PC-3 (cell line): ENCODE results near the gene PCYT1B. TPM values are rescaled to one million over a fixed set of nuclear protein-coding genes. Genes with fewer than 3 reads are reported as not detected.
"Not testable (repeated sequence)": the region's sequence is repeated elsewhere in the genome, so short reads cannot be mapped to it uniquely, and the experiment has no call there.

ENCODE experiments used
- ATAC-seq: fragments of 200-7000 bp; cut with Tn5 transposase; 2 replicates; pipeline ENCODE4 v1.9.1; 2020; ENCODE audit warnings: mild to moderate bottlenecking, moderate library complexity
- BruUV-seq: library from RNA; stranded (reverse); fragments of 400-500 nt; replicated peaks from 2 replicates; lab custom pipeline; 2021; lab: Mats Ljungman, UMichigan
- CTCF ChIA-PET: fragments of 300-600 bp; sonication (Branson Sonifier 250); formaldehyde crosslinking; loops from one replicate; lab custom pipeline; 2022; ENCODE audit warnings: antibody characterized with exemption; lab: Charles Lee
- POLR2A ChIA-PET: fragments of 300-600 bp; sonication (Branson Sonifier 250); formaldehyde crosslinking; loops from one replicate; lab custom pipeline; 2022; ENCODE audit warnings: antibody characterized with exemption; ENCODE audit not compliant: unreplicated experiment; lab: Charles Lee
- DNase-seq: peaks from one replicate; pipeline ENCODE4 v3.0.0-alpha.2; 2015
- H2AFZ ChIP-seq: fragments of 300-600 bp; sonication (generic); 2 replicates; pipeline ENCODE4 v1.6.0; 2016; ENCODE audit warnings: antibody characterized with exemption, low read length
- H3F3A ChIP-seq: fragments of 300-600 bp; sonication (generic); one replicate; pipeline ENCODE4 v1.6.0; 2017; ENCODE audit warnings: antibody characterized with exemption, low read length, control low read depth, mild to moderate bottlenecking; ENCODE audit not compliant: unreplicated experiment
- H3K27ac ChIP-seq: fragments of 300-600 bp; sonication (generic); 2 replicates; pipeline ENCODE4 v1.5.1; 2016; ENCODE audit warnings: mild to moderate bottlenecking, low read length
- H3K27me3 ChIP-seq: fragments of 300-600 bp; sonication (generic); 2 replicates; pipeline ENCODE4 v1.6.1; 2016; ENCODE audit warnings: low read length, mixed read lengths
- H3K36me3 ChIP-seq: fragments of 300-600 bp; sonication (generic); 2 replicates; pipeline ENCODE4 v1.6.1; 2016; ENCODE audit warnings: low read depth, mixed run types, low read length, mixed read lengths
- H3K4me1 ChIP-seq: fragments of 300-600 bp; sonication (generic); 2 replicates; pipeline ENCODE4 v1.5.1; 2016; ENCODE audit warnings: low read length; ENCODE audit not compliant: insufficient read depth
- H3K4me2 ChIP-seq: fragments of 300-600 bp; sonication (generic); 2 replicates; pipeline ENCODE4 v1.6.0; 2016; ENCODE audit warnings: low read length
- H3K4me3 ChIP-seq: fragments of 300-600 bp; sonication (generic); 2 replicates; pipeline ENCODE4 v1.5.1; 2016; ENCODE audit warnings: mild to moderate bottlenecking, low read length, mixed read lengths
- H3K79me2 ChIP-seq: fragments of 300-600 bp; sonication (generic); 2 replicates; pipeline ENCODE4 v1.6.1; 2017; ENCODE audit warnings: low read length, mixed read lengths
- H3K9ac ChIP-seq: fragments of 300-600 bp; sonication (generic); 2 replicates; pipeline ENCODE4 v1.6.0; 2016; ENCODE audit warnings: mild to moderate bottlenecking, low read length
- H3K9me2 ChIP-seq: fragments of 300-600 bp; sonication (generic); replicated peaks from 2 replicates; pipeline ENCODE4 v1.6.1; 2016; ENCODE audit warnings: mixed run types, low read length, mixed read lengths
- H3K9me3 ChIP-seq: fragments of 300-600 bp; sonication (generic); 2 replicates; pipeline ENCODE4 v1.6.1; 2016; ENCODE audit warnings: low read length, mixed read lengths
- H4K20me1 ChIP-seq: fragments of 300-600 bp; sonication (generic); 2 replicates; pipeline ENCODE4 v1.6.1; 2016; ENCODE audit warnings: low read length, mixed read lengths
- CTCF ChIP-seq: fragments of 300-600 bp; sonication (generic); conservative IDR thresholded peaks from 2 replicates; pipeline ENCODE4 v1.5.1; 2017; ENCODE audit warnings: antibody characterized with exemption, low read depth, mild to moderate bottlenecking, low read length
- EZH2 ChIP-seq: fragments of 300-600 bp; sonication (generic); IDR thresholded peaks from one replicate; pipeline ENCODE4 v1.6.1; 2017; ENCODE audit warnings: antibody characterized with exemption, mild to moderate bottlenecking, low read length; ENCODE audit not compliant: unreplicated experiment
- EZH2phosphoT487 ChIP-seq: fragments of 300-600 bp; sonication (generic); IDR thresholded peaks from 2 replicates; pipeline ENCODE4 v1.6.1; 2018; ENCODE audit warnings: mild to moderate bottlenecking, antibody characterized with exemption, low read length, borderline replicate concordance
- intact Hi-C: fragments of 100-400 bp; cut with micrococcal nuclease; formaldehyde crosslinking; loops from 2 replicates; pipeline ENCODE4 v1.9.0; 2023
- total RNA-seq: library from RNA; depleted of rRNA; stranded (reverse); fragments of >200 nt; gene quantifications from 2 replicates; pipeline ENCODE4 v1.2.3, GENCODE V29; 2014

The PCYT1B gene
- total RNA-seq, 1 experiment from 2014 or later, result not detected

GRCh38 chrX:24610516-24610915 lies 36.6 kb downstream of the PCYT1B start:
- Histone ChIP-seq H3F3A (no peaks in the 10 kb centered on the region), H3K9me2 (no peaks in the 10 kb centered on the region), H3K4me1 (no peaks in the 10 kb centered on the region), H3K36me3 (no peaks in the 10 kb centered on the region), H3K27ac (no peak overlapping the region), H2AFZ (no peak overlapping the region), H3K4me3 (no peak overlapping the region), H3K79me2 (no peaks in the 10 kb centered on the region), H3K4me2 (no peak overlapping the region), H4K20me1 (no peaks in the 10 kb centered on the region), H3K27me3 (peaks cover 27% of the 10 kb centered on the region), H3K9ac (no peak overlapping the region), H3K9me3 (no peaks in the 10 kb centered on the region)
- intact Hi-C loops, result no loop called here
- no TSS peak for BruUV-seq
- DNase-seq (no peak), ATAC-seq (no peak)
- CTCF ChIA-PET, result no interaction called here
- POLR2A ChIA-PET, result no interaction called here
- TF ChIP-seq EZH2phosphoT487 (no peak), CTCF (no peak), EZH2 (no peak)

- H4K20me1 ChIP-seq, result no peaks in the 10 kb centered on the region
- no peak overlapping the region for H3K4me2 ChIP-seq
- no peaks in the 10 kb centered on the region for H3K9me3 ChIP-seq
- intact Hi-C loops, result no loop called here
- no peaks in the 10 kb centered on the region for H3K79me2 ChIP-seq
- BruUV-seq, result no TSS peak
- no peaks in the 10 kb centered on the region for H3K36me3 ChIP-seq
- no peak for DNase-seq
- TF ChIP-seq EZH2phosphoT487 (no peak), CTCF (no peak), EZH2 (no peak)
- no peak overlapping the region for H3K4me3 ChIP-seq
- no peak for ATAC-seq
- peaks cover 27% of the 10 kb centered on the region for H3K27me3 ChIP-seq
- H3K4me1 ChIP-seq, result no peaks in the 10 kb centered on the region
- H3K9me2 ChIP-seq, result no peaks in the 10 kb centered on the region
- H3K27ac ChIP-seq, result no peak overlapping the region
- ChIA-PET CTCF (no interaction called here), POLR2A (no interaction called here)
- H3K9ac ChIP-seq, result no peak overlapping the region
- H3F3A ChIP-seq, result no peaks in the 10 kb centered on the region
- H2AFZ ChIP-seq, result no peak overlapping the region
Observed at GRCh38 chrX:24607616-24608015, 39.5 kb downstream of the PCYT1B start.

- H3K9ac ChIP-seq, H3F3A ChIP-seq, H3K4me1 ChIP-seq, BruUV-seq, H3K4me3 ChIP-seq, CTCF ChIA-PET, H3K79me2 ChIP-seq, H3K27ac ChIP-seq, H2AFZ ChIP-seq, POLR2A ChIA-PET, intact Hi-C loops, DNase-seq, ATAC-seq, H3K9me2 ChIP-seq, H3K36me3 ChIP-seq, H4K20me1 ChIP-seq, H3K4me2 ChIP-seq, H3K9me3 ChIP-seq: not testable (repeated sequence)
- peaks cover 33% of the 10 kb centered on the region for H3K27me3 ChIP-seq
Observed at GRCh38 chrX:24605941-24606340, 41.2 kb downstream of the PCYT1B start.
